MV-4-11 (cell line): ENCODE results near the gene ALDH1L1.

ENCODE experiments used
- DNase-seq: peaks from one replicate; lab custom pipeline; 2025; lab: John Stamatoyannopoulos, UW

ALDH1L1 gene

DNA sequence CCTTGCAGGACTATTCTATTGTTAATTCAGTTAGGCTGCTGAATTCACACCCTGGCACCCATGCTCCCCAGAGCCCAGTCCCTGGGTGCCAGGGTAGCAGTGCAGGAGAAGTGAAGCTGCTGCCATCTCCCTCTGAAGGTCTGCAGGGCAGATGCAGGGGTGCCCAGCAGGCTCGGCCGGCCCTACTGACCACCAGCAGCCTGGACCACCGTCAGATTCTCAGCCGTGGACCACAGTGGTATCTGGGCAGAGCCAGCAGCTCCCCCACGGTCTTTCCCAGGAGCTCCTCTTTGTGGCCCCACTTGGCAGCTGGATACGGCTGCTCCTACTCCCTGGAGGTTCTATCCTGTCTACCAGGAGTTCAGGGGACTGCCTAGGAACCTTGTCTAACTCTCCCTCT lies 46.8 kb downstream of the ALDH1L1 start:
- DNase-seq, result no peak

DNA sequence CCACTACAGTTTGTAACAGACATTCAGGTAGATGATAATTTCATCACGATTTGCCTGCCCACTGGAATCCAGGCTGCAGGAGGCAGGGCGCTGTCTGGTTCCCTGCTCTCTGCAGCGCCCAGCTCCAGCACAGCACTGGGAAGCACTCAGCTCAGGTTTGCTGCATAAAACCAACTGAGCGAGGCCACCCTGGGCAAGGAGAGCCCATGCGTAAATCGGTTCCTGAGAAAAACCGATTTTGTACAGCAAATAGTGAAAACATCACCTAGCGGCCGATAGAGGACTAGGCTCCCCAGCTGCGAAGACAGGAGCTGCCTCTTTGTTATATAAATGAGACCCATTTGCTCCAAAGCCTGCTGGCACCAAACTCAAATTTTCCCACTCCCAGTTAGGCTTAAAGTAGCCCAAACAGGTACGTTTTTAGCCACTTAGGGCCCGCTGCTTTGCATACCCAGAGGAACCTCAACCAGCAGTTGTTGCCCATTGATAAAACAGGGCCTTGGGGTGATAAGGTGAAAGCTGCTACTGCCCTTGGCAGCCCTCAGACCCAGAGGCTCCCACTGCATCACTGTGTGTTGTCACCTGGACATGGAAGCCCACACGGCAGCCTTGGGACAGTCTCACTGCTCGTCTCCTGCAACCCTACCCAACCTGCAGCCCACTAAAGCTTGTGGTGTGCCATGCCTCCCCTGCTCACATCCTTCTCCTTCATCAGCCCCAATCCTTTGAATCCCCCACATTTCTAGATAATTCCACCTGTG lies 47.5 kb downstream of the ALDH1L1 start:
- no peak for DNase-seq

DNA sequence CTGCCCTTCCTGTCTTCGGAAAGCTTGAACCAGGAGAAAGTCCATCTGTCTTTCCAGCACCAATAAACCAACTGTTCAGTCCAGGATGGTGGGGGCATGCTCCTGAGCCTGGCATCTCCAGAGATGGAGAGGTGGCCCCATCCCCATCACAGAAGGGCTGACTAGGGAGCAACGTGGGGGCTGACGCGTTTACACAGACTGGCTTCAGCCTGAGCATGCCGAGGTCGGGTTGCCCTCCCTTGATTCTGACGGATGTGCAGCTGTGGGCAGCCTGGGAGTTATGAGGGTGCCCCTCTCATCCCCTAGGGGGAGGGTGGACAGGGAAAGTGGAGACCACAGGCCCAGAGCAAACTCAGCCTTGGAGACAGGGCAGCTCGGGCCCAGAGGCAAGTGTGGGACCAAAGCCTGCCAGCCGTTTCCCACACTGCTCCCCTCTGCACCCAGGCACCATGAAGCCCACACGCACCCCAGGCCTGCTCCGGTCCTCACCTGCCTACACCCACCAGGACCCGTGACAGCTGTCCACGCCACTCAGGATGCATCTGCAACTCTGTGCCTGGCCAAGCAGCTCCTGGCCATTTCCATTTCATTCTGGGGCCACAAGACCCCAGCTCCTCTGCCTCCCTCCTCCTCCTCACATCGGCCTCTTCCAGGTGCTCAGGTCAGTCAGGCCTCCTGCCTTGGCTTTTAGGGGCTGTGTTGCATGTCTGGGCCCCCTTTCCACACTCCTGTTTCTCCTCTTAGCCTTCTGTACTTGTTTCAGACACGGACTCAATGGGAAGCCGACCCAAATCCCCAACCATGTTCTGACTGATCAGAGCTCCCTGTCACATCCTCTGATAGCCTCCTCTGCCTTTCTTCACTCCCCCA lies 48.3 kb downstream of the ALDH1L1 start:
- DNase-seq, result no peak

DNA sequence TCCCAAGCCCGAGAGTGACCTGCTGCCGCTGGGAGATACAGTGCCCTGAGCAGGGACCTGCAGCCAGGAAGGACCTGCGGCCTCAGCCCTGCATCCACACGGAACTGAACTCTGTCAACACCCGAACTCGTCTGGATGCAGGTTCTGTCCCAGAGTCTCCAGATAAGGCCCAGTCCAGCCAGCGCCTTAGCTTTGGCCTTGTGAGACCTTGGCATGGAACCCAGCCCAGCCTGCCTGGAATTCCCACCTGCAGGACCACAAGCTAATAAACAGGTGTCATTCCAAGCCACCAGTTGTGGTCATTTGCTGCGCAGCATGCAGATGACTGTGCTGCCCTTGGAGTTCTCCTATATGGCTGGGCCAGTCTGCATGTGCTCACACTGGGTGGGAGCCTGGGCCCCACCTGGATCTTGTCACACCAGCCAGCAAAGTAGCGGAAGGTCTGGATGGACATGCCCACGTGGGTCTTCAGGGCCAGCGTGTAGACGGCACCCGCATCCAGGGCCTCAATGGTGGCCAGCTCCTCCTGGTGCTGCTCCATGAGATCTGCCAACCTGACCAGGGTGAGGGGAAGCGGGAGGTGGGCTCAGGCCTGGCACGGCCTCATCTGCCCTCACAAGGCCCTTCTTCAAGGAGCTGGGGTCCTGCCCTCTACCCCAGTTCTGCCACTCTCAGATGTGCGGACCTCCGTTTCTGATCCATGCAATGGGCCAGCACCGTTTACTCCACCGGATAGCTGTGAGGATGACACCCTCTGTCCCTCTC lies 49.2 kb downstream of the ALDH1L1 start:
- no peak for DNase-seq

DNA sequence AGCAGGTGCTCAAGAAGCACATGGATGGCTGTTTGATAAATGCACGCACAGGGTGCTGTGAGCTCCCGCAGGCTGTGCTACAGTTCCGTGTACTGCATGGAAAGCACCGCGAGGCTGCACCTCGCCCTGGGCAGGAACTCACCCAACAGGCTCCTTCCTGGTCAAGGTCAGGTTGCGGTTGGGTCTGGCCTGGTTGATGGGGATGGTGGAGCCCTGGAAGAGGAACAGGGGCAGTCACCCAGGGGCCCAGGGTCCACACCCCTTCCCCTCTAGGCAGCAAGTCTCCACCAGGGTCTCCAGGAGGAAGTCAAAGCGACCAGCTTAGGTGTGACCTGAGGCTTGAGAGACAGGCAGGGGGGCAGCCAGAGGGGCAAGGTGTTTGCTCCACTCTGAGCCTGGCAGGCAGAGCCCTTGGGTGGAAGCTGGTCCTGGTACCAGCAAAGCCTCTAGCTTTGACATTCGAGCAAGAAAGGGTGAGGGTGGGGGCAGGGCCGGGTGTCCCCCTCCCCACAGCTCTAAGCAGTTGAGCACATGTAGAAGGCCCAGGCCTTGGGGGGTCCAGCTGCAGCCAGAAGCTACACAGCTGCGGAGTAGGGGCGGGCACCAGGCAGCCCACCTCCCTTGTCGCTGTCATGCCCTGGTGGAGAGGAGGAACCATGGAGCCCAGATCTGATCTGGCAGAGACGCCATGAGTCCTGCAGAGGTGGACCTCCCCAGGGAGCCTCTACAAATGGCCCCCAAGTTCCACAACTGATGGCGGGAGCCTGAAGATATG lies 50.1 kb downstream of the ALDH1L1 start:
- DNase-seq, result no peak

DNA sequence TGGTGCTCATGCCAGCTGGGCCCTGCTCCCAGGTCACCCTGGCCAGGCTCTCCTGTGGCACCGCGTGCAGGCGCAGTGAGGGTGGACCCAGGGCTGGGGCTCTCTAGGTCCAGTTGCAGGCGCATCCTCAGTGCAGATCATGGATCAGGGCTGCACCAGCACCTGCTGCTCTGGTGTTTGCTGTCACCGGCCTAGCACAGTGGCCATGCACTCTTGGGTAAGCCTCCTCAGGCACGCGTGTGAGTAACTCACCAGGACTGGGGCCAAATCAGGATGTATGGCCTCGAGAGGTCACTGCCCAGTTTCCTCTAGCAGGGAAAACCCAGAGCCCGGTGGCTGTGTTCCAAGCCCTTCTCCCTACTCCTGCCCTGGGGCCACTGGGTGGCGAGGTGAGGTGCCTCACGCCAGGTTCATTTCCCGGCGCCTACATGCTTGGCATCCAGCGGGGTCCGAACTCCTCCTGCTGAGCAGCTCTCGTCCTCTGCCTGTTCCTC lies 50.9 kb downstream of the ALDH1L1 start:
- DNase-seq, result no peak

DNA sequence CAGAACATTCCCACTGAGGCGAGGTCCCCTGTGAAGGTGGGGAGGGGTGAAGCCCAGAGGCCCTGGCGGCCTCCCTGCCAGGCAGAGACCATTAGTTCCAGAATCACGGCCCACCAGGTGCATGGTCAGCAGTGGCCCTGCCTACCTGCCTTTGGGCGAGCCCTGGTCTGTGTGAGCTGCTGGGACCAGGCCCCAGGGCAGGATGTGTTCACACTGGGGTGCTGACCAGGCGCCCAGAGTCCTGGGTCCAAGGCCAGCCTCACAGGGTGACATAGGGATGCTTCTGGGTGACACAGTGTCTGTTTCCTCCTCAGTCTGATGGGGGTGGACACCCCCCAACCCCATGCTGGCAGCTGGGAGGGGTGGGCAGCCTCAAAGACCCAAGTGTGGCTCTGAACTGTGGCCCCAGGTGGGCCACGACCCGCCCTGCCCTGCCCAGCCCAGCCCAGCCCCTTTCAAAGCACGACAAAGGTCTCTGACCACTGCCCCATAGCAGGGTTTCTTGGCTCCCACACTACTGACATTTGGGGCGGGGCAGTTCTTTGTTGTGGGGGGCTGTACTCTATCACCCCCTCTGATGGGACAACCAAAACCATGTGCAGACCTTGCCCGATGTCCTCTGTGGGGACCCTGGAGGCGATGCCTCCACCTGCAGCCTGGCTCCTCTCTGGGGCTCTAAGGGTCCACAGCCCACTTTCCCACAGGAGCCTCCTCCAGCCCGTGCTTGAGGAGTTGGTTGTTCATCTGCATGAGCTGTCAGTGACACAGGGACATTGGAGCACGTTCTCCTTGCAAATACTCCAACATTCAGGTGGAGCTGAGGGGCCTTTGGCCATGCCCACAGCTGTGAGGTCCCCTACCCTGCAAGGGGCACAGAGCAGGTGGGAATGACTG lies 51.6 kb downstream of the ALDH1L1 start:
- no peak for DNase-seq

DNA sequence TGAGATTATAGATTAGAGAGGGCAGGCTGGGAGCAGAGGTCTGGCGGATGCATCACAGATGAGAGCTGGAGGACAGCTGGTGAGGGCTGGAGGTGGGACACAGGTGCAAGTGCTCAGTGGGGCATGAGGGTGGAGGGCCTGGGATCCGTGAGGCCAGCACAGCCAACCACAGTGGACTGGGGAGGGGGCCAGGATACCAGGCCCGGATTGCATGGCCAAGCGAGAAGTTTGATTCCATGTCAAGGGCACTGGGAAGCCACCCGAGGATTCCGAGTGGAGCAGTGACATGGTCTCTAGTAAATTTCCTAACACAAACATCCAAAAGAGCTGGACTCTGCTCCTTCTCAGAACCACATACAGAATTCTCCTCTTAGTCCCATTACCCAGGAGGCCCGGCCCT lies 52.5 kb downstream of the ALDH1L1 start:
- no peak for DNase-seq

DNA sequence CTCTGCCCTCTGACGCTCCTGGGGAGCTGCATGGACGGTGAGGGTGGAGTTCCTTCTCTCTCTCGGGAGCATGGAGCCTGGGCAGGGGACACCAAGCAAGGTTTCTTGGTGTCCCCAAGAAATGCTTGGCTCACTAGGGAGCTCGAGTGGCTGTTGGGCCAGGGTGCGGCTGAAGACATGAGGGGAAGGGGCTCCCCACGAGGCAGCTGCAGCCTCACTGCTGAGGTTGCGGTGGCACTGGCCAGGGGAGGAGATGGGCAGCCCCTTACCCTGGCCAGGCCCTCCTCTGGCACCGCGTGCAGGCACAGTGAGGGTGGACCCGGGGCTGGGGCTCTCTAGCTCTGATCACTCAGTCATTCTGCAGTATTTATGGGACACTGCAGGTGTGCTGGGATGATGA lies 52.9 kb downstream of the ALDH1L1 start:
- DNase-seq, result no peak

DNA sequence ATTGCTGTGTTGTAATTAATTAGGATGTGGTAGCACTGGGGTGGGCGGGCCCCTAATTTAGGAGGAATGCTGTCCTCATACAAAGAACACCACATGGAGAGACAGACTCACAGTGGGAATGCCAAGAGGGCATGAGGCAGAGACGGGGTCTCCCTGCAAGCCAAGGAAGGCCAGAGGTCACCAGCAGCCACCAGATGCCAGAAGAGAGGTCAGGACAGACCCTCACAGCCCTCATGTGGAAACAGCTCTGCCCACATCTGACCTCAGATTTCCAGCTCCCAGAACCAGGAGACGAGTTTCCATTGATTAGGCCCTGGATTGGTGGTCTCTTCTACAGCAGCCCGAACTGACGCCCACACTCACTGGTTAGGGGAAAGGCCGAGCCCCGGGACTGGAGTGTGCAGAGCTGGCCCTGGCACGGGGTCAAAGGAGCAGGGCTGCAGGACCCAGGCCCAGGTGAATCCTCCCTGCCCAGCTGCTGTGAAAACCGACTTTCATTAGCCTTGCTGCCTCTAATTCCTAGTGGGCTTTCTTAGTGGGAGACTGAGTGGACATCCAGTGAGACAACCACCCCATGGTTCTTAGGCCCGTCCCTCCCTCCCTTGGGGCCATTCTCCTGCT lies 53.5 kb downstream of the ALDH1L1 start:
- DNase-seq, result no peak

DNA sequence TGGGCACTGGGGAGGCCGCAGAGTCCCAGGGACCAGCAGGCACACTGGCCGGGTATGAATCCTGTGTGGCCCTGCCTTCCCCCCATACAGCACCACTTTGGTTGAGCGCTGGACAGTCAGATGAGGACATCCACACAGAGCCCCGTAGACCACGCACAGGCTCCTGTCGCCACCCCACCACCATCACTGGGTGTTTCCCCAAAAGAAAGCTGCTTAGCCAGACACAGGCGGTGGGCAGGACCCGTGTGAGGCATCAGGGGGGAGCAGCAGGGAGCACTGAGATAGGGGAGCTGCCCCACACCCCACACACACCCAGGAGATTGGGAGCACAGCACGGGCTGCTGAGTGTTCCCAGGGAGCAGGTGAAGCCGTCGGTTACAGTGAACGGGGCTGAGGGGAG lies 54.1 kb downstream of the ALDH1L1 start:
- no peak for DNase-seq

DNA sequence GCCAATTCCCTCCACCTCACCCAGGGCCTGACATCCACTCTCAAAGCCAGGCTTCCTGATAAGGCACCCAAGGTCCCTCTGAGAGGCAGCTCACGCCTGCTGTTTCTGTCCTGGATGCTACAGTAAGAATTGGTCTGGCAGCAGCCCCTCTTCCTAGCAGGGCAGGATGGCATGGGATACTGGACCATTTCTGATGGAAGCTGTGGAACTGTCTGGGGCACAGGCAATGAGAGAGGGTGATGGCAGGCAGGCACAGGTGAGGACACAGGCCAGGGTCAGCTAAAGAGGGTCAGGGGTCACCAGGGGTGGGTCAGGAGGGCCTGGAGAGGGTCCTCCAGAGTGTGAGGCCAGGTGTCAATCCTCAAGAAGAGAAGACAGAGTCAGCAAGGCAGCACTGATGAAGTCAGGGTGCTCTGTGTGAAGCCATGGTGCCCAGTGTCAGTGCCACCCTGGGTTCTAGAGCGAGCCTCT lies 54.6 kb downstream of the ALDH1L1 start:
- no peak for DNase-seq

DNA sequence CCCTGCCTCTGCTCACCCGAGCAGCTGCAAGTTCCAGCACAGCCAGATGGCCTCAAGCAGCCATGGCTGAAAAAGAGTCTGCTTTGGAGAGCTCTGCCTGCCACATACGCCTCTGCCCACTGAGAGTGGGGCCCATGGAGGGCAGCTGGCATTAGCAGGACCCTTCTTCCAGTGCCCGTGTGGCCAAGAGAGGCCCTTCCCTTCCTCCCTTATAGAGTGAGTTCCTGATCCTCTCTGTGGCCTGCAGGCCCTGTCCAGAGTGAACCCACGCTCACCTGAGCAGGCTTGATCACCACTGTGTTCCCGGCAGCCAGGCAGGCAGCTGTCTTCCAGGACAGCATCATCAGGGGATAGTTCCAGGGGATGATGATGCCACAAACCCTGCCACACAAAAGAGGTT lies 55.0 kb downstream of the ALDH1L1 start:
- no peak for DNase-seq

DNA sequence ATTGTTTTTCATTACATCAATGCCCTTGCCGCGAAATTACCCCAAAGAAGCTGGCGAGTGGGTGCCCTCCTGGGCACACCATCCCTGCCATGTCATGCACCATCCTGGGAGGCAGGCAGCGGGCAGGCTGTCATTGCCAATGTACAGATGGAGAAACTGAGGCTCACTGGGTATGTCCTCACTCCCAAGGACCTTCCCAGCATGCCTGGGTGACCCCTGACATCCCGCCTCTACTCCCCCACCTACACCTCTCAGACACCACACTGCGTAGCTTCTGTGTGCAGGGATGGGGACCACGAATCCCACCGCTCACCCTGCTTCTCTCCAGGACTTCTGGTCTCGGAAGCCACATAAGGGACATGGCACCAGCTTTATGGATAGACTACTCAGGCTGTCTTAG lies 55.5 kb downstream of the ALDH1L1 start:
- DNase-seq, result no peak

DNA sequence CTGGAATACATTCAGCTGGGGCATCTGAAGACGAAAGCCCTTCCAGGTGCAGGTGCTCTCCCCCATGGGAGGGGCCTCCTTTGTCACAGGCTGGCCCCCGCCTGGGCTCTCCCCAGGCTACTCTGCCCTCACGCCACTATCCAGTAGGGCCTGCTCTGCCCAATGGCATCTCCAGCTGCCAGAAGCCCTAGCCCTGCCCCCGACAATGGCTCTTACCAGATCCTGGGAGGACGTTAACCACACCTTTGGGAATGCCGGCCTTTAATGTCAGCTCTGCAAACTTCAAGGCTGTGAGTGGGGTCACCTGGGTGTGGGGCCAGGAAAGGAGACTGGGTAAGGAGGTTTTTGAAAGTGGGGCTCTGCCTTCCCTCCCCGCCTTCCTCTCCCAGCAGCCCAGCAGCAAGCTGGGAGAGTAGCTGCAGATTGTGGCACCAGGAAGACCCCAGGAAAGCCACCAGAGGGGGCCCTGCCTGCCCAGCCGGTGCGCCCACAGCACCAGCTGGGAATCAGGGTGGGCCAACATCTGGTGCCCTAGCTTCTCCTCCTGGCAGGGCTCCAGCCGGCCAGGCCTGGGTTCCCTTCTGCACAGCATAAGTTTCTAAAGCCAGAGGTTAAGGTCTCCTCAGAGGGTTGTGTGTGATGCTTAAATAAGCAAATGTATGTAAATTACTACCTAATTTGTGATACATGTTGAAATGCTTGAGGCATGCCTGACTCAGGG lies 56.1 kb downstream of the ALDH1L1 start:
- no peak for DNase-seq

DNA sequence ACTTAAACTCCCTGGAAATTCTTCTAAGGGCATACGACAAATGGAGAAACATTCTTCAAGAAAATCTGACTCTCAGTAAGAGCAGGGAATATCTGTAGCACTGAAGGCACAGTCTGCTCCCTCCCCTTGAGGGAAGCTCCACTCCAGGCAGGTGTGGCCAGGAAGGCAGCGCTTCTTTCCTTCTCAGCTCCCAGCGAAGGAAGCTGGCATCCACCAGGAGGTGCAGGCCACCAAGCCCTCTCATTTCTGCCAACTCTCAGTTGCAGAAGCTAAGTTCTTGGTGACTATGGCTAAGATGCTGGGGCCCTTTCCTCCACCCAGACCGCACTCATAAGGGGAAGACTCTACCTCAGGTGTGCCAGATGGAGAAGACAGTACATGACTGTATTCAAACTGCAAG lies 58.8 kb downstream of the ALDH1L1 start:
- no peak for DNase-seq

DNA sequence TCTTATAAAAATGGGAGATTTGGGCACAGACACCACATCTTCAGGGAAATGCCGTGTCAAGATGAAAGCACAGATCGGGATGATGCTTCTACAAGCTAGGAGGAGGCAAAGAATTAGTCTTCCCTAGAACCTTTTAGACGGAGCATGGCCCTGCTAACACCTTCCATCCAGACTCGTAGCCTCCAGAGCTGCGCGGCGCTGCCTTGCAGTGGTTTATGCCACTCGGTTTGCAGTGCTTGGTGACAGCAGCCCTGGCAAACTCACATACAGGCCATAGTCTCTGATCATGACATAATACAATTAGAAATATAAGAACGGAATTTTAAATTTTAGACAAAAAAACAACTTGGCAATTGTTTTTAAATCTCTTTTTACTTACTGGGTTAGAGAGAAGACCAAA lies 59.3 kb downstream of the ALDH1L1 start:
- no peak for DNase-seq

DNA sequence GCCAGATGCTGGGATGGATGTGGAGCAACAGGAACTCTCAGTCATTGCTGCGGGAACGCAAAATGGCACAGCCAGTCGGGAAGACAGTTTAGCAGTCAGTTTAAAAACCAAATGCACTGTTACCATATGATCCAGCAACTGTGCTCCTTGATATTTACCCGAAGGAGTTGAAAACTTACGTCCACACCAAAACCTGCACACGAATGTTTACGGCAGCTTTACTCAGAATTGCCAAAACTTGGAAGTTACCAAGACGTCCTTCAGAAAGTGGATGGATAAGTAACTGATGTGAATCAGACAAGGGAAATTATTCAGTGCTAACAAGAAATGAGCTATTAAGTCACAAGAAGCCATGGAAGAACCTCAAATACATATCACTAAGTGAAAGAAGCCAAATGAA lies 60.4 kb downstream of the ALDH1L1 start:
- DNase-seq, result no peak

DNA sequence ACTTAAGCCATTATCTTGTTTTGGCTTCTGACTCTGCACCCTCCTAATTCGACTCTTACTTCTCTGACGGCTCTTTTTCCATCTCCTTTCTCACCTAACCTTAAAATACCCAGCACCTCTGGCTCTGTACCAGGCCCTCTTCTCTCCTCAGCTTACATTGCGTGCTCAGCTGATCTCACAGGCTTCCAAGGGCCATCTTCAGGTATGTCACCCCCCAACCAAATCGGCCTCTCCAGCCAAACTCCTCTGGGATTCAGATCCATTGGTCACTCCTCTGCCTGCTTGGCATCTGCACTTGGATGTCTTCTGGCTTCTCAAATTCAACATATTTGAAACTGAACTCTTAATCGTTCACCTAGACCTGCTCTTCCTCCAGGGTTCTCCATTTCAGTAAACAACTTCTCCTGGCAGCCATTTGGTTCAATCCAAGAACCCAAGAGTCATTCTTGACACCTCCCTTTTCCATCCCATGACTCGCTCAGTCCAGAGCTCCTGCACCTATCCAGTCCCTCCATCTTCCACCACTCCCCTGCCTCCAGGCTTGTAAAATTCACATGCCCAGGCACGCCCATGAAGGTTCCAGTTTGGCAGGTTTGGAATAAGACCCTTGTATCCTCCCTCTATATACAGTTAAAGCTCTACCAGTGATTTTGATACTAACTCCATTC lies 61.2 kb downstream of the ALDH1L1 start:
- no peak for DNase-seq
